Measurements from ENCODE around the gene ARHGAP15.

DNA sequence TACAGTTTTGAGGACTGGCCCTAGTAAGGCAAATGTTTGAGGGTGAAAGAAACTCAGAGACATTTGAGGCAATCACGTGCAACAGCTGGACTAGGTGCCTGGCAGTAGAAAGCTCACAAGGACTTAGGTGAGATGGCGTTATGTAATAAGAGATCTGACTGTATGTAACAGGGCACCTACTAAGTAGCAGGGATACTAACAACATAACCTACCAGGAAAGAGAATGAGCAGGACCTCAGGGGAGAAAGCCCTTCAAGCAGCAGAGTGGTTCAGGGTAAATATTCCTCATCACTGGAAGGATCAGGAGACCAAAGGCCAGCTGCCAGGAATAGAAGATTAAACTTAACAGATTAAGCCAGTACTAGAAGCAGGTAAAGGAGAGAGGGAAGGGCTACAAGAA lies 53.4 kb downstream of the ARHGAP15 start:
- TF ChIP-seq, protein P1, sequence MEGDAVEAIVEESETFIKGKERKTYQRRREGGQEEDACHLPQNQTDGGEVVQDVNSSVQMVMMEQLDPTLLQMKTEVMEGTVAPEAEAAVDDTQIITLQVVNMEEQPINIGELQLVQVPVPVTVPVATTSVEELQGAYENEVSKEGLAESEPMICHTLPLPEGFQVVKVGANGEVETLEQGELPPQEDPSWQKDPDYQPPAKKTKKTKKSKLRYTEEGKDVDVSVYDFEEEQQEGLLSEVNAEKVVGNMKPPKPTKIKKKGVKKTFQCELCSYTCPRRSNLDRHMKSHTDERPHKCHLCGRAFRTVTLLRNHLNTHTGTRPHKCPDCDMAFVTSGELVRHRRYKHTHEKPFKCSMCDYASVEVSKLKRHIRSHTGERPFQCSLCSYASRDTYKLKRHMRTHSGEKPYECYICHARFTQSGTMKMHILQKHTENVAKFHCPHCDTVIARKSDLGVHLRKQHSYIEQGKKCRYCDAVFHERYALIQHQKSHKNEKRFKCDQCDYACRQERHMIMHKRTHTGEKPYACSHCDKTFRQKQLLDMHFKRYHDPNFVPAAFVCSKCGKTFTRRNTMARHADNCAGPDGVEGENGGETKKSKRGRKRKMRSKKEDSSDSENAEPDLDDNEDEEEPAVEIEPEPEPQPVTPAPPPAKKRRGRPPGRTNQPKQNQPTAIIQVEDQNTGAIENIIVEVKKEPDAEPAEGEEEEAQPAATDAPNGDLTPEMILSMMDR (IDR thresholded peaks at IDR 0.05; ENCODE audit: insufficient read depth, low read depth, low read length): no peak
- no peak for TF ChIP-seq EZH2 (IDR thresholded peaks at IDR 0.05; ENCODE audit: insufficient read depth, low read length)
